Ovary (tissue), 9 donors: ENCODE results near the gene NAT8L. TPM values are rescaled to one million over a fixed set of nuclear protein-coding genes. Genes with fewer than 3 reads are reported as not detected.

Experiments
- DNase-seq, 5 donors: peaks; one replicate each; pipeline ENCODE4 v3.0.0-alpha.2; 2019 to 2020
- H3K27ac ChIP-seq, 2 donors: fragments of 200-600 bp; one replicate each; pipeline versions ENCODE4 v1.5.1 to v1.8.0; 2019 to 2022
- H3K27me3 ChIP-seq: fragments of 200-600 bp; one replicate; pipeline ENCODE4 v1.8.0; 2022
- H3K36me3 ChIP-seq: fragments of 200-600 bp; sonication (generic); one replicate; pipeline ENCODE4 v1.5.1; 2019
- H3K4me1 ChIP-seq: one replicate; pipeline ENCODE4 v1.8.1; 2013; ENCODE audit warnings: mild to moderate bottlenecking, moderate library complexity; ENCODE audit not compliant: insufficient read depth
- H3K4me3 ChIP-seq: fragments of 200-600 bp; sonication (generic); one replicate; pipeline ENCODE4 v1.5.1; 2017
- H3K9me3 ChIP-seq, 2 donors: fragments of 200-600 bp in 1 of 2; sonication (generic) in 1 of 2; one replicate each; pipeline versions ENCODE4 v1.5.1 to v1.8.1; 2013 to 2019; ENCODE audit warnings: mild to moderate bottlenecking in 1 of 2, moderate library complexity in 1 of 2
- CTCF ChIP-seq, 3 donors: fragments of 450-650 bp in 2 of 3; fragments of 200-600 bp in 1 of 3; IDR thresholded peaks; one replicate each; pipeline versions ENCODE4 v1.5.1 to v1.8.0; 2016 to 2022; ENCODE audit warnings: antibody characterized with exemption in 3 of 3, mild to moderate bottlenecking in 1 of 3
- EP300 ChIP-seq: sonication (generic); formaldehyde crosslinking; IDR thresholded peaks from one replicate; pipeline ENCODE4 v1.6.1; 2017; ENCODE audit warnings: antibody characterized with exemption
- POLR2A ChIP-seq: fragments of 450-650 bp; IDR thresholded peaks from one replicate; pipeline ENCODE4 v1.6.1; 2017; ENCODE audit warnings: antibody characterized with exemption, mild to moderate bottlenecking, moderate library complexity
- WGBS, 3 donors: extraction: QIAGEN DNeasy Blood & Tissue Kit in 1 of 3; methylation state at CpG; one replicate each; pipeline versions ENCODE4 v1.1.5 to v1.1.7; 2013 to 2017; 5-methylcytosine and 5-hydroxymethylcytosine counted together
- intact Hi-C, 4 donors: fragments of 100-400 bp; cut with DNase I; formaldehyde crosslinking; loops; one replicate each; pipeline versions ENCODE4 v1.11.0 to v1.15.1; 2022 to 2023
- polyA plus RNA-seq, 2 donors: library from polyadenylated mRNA; stranded (reverse); fragments of 200-250 nt in 1 of 2; fragments of 350-450 nt in 1 of 2; fragmentation: Illumina TruSeq in 1 of 2; extraction: RNeasy Lipid Tissue Mini Kit (QIAGEN cat#74804) in 1 of 2; gene quantifications; one replicate each; pipeline ENCODE4 v1.2.3, GENCODE V29; 2013 to 2014
- total RNA-seq, 7 donors: library from RNA; depleted of rRNA in 2 of 7; stranded (reverse); fragments of >200 nt in 2 of 7; fragmentation: NEBNext Ultra II Directional in 3 of 7; extraction: Animal tissue kit (Norgen Biotek cat#: 25700) in 3 of 7; gene quantifications; one replicate each; pipeline versions ENCODE4 v1.1.0 to v1.2.4, GENCODE V29; 2016 to 2023
- donor health status: DM: no; HTN: no; CAD: no; lungs with moderate emphysema.
- donor health status: DM: no; HTN: no; CAD: no.
- donor health status: Bipolar disorder and iron deficiency.
- donor health status: DM: yes; HTN: yes; CAD: no.
- donor health status: DM: no; HTN: no; CAD: no.
- donor health status: DM: yes; HTN: yes; CAD: no.

The NAT8L gene
- total and polyA plus RNA-seq, 9 donors: 0.24 to 4.1 (median 1.3) TPM

GRCh38 chr4:2103127-2103842 is 44.2 kb downstream of the NAT8L start:
- H3K27me3 ChIP-seq: no peaks in the 10 kb centered on the region
- no peaks in the 10 kb centered on the region for H3K36me3 ChIP-seq
- no peak overlapping the region for H3K27ac ChIP-seq
- H3K4me1 ChIP-seq: no peaks in the 10 kb centered on the region
- 92 to 93% (median 93%) methylated on average over 5 of the region's 5 CpGs for WGBS, 3 donors
- TF ChIP-seq CTCF (IDR thresholded peaks at IDR 0.05): no peak
- no peak for TF ChIP-seq EP300
- TF ChIP-seq POLR2A: no peak
- intact Hi-C loops: no loop called here
- peaks cover 3 to 7% of the 10 kb centered on the region in 2 donors for H3K9me3 ChIP-seq
- no peak overlapping the region for H3K4me3 ChIP-seq
- no peak for DNase-seq

- intact Hi-C loops: no loop called here
- H3K36me3 ChIP-seq: no peaks in the 10 kb centered on the region
- H3K9me3 ChIP-seq: peaks cover 3 to 7% of the 10 kb centered on the region in 2 donors
- no peak overlapping the region for H3K4me3 ChIP-seq
- H3K27ac ChIP-seq: no peak overlapping the region
- no peak for DNase-seq
- WGBS, 3 donors: 95 to 96% (median 96%) methylated on average over 2 of the region's 2 CpGs
- no peaks in the 10 kb centered on the region for H3K4me1 ChIP-seq
- no peak for TF ChIP-seq POLR2A
- H3K27me3 ChIP-seq: no peaks in the 10 kb centered on the region
Measured at GRCh38 chr4:2103843-2104547, 44.9 kb downstream of the NAT8L start.

- TF ChIP-seq EP300 (no peak), CTCF (IDR thresholded peaks at IDR 0.05) (no peak), POLR2A (no peak)
- Histone ChIP-seq H3K27me3 (no peaks in the 10 kb centered on the region), H3K4me3 (no peak overlapping the region), H3K36me3 (no peaks in the 10 kb centered on the region), H3K4me1 (no peaks in the 10 kb centered on the region), H3K27ac (no peak overlapping the region), H3K9me3 (peaks cover 3 to 7% of the 10 kb centered on the region in 2 donors)
- no peak for DNase-seq
- intact Hi-C loops: no loop called here
- 81 to 83% (median 81%) methylated on average over 9 of the region's 9 CpGs for WGBS, 3 donors
Measured at GRCh38 chr4:2104556-2105345, 45.6 kb downstream of the NAT8L start.

GRCh38 chr4:2105559-2105958 is 46.4 kb downstream of the NAT8L start:
- TF ChIP-seq POLR2A (no peak), EP300 (no peak), CTCF (IDR thresholded peaks at IDR 0.05) (no peak)
- intact Hi-C loops: no loop called here
- WGBS, 3 donors: 94 to 97% (median 95%) methylated on average over 1 of the region's 1 CpG

More at GRCh38 chr4:2105559-2105958, 46.4 kb downstream of the NAT8L start:
- no peaks in the 10 kb centered on the region for H3K36me3 ChIP-seq
- no peak for DNase-seq
- H3K4me3 ChIP-seq: no peak overlapping the region
- H3K9me3 ChIP-seq: peaks cover 3 to 7% of the 10 kb centered on the region in 2 donors
- no peak overlapping the region for H3K27ac ChIP-seq
- H3K27me3 ChIP-seq: no peaks in the 10 kb centered on the region
- H3K4me1 ChIP-seq: no peaks in the 10 kb centered on the region
